ENCODE results near the gene HSFY2. TPM values are rescaled to one million over a fixed set of nuclear protein-coding genes. Genes with fewer than 3 reads are reported as not detected.
"Not testable (repeated sequence)": the region's sequence is repeated elsewhere in the genome, so short reads cannot be mapped to it uniquely, and the experiment has no call there.

HSFY2 gene, protein sequence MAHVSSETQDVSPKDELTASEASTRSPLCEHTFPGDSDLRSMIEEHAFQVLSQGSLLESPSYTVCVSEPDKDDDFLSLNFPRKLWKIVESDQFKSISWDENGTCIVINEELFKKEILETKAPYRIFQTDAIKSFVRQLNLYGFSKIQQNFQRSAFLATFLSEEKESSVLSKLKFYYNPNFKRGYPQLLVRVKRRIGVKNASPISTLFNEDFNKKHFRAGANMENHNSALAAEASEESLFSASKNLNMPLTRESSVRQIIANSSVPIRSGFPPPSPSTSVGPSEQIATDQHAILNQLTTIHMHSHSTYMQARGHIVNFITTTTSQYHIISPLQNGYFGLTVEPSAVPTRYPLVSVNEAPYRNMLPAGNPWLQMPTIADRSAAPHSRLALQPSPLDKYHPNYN
- total RNA-seq (2022) (not detected in 2 replicates), Bru-seq, nascent RNA (not detected), BruChase-seq, experiment 1, labeled RNA remaining after a 6-hour chase (not detected), BruChase-seq, experiment 2, labeled RNA remaining after a 2-hour chase (not detected)
- long read RNA-seq = 0 reads

GRCh38 chrY:18773635-18774034 is at the start of gene HSFY2:
Gene HSFY2, minus strand, starts transcription at chrY:18773735. Its CDS starts 117 bp downstream, at chrY:18773618.
- BruUV-seq (replicated peaks); H3K4me1 Mint-ChIP-seq (ENCODE audit: insufficient read depth, unreplicated experiment); H3K36me3 Mint-ChIP-seq (ENCODE audit: insufficient read depth, unreplicated experiment); DNase-seq (ENCODE audit: unreplicated experiment); POLR2A ChIA-PET; H3K27ac Mint-ChIP-seq (ENCODE audit: low read depth, unreplicated experiment); H3K27me3 Mint-ChIP-seq (ENCODE audit: insufficient read depth, unreplicated experiment); CTCF ChIA-PET; intact Hi-C loops (cut with micrococcal nuclease); H3K9me3 Mint-ChIP-seq (ENCODE audit: unreplicated experiment); H3K4me3 Mint-ChIP-seq (ENCODE audit: unreplicated experiment): not testable (repeated sequence)

DNA sequence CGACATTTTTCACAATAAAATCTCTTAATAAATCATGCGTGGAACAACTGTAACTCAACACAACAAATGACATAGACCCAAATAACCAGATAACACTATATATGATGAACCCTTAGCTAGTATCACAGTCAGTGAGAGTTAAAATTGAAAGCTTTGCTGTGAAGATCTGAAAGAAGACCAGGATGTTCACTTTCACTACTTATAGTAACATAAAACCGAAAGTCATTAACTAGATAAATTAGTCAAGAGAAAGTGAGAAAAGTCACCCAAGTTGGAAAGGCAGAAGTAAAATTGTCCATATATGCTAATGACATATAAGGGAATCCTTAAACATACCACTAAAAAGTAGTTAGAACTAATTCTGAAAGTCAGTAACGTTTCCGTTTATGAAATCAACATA is 42.2 kb upstream of the HSFY2 start:
- POLR2A ChIA-PET; intact Hi-C loops (cut with micrococcal nuclease); H3K36me3 Mint-ChIP-seq (ENCODE audit: insufficient read depth, unreplicated experiment); DNase-seq (ENCODE audit: unreplicated experiment); H3K27me3 Mint-ChIP-seq (ENCODE audit: insufficient read depth, unreplicated experiment); H3K4me1 Mint-ChIP-seq (ENCODE audit: insufficient read depth, unreplicated experiment); H3K27ac Mint-ChIP-seq (ENCODE audit: low read depth, unreplicated experiment); BruUV-seq (replicated peaks); H3K9me3 Mint-ChIP-seq (ENCODE audit: unreplicated experiment); CTCF ChIA-PET; H3K4me3 Mint-ChIP-seq (ENCODE audit: unreplicated experiment): not testable (repeated sequence)

GRCh38 chrY:18788757-18789406 is 15.3 kb upstream of the HSFY2 start:
- H3K9me3 Mint-ChIP-seq (ENCODE audit: unreplicated experiment); CTCF ChIA-PET; H3K27ac Mint-ChIP-seq (ENCODE audit: low read depth, unreplicated experiment); H3K27me3 Mint-ChIP-seq (ENCODE audit: insufficient read depth, unreplicated experiment); H3K4me3 Mint-ChIP-seq (ENCODE audit: unreplicated experiment); intact Hi-C loops (cut with micrococcal nuclease); H3K36me3 Mint-ChIP-seq (ENCODE audit: insufficient read depth, unreplicated experiment); DNase-seq (ENCODE audit: unreplicated experiment); H3K4me1 Mint-ChIP-seq (ENCODE audit: insufficient read depth, unreplicated experiment); POLR2A ChIA-PET; BruUV-seq (replicated peaks): not testable (repeated sequence)

- POLR2A ChIA-PET; CTCF ChIA-PET; H3K4me3 Mint-ChIP-seq (ENCODE audit: unreplicated experiment); H3K36me3 Mint-ChIP-seq (ENCODE audit: insufficient read depth, unreplicated experiment); H3K4me1 Mint-ChIP-seq (ENCODE audit: insufficient read depth, unreplicated experiment); H3K9me3 Mint-ChIP-seq (ENCODE audit: unreplicated experiment); DNase-seq (ENCODE audit: unreplicated experiment); H3K27me3 Mint-ChIP-seq (ENCODE audit: insufficient read depth, unreplicated experiment); BruUV-seq (replicated peaks); intact Hi-C loops (cut with micrococcal nuclease); H3K27ac Mint-ChIP-seq (ENCODE audit: low read depth, unreplicated experiment): not testable (repeated sequence)
These were observed 19.5 kb downstream of the HSFY2 start for GRCh38 chrY:18754077-18754476.

DNA sequence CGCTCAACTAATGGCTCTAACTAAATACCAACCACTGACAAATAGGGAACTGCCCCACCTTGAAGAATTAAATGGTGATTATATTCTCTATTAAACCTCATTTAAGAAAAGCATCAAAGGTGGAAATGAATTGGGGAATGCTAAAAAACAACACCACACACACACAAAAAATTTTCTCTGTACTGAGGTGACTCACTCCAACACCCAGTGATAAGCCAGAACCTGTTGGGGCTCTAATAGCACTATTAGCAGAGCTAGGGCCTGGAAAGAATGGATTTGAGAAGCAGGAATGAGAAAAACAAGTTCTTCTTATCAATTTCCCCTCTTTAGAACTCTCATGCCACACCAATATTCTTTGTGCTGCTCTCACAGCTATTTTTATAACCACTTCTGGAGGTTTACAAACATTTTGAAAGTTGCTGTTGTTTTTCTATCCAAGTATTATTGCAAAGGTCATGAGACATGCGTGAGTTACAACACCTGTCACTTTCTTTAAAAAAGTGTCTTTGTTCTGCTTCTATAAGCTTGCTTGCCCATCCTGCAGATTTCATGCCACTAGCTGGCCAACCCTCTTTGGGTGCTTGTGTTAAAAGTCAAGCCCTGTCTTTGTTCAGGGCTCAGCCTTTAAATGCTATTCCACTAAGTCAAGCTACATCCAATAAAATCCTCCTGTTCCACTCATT is 20.3 kb downstream of the HSFY2 start:
- not testable (repeated sequence) for H3K36me3 Mint-ChIP-seq (ENCODE audit: insufficient read depth, unreplicated experiment); H3K4me1 Mint-ChIP-seq (ENCODE audit: insufficient read depth, unreplicated experiment)

DNA sequence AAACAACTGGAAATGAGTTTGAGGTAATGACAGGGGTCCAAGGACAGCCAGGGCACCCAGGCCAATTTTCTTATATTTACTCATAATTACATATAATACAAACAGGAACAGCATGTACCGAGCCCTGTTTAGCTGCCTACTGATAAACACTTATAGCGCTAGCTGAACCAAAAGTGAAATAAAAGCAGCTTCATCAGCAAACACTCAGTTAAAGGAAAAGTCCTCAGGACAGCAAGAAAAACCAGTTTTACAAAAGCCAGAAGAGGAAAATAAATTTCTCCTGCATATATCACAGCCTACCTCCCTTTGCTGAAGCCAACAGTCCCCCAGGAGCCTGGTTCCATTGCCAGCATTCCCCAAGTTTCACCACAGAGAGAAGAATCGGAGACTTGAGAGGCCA is 49.8 kb downstream of the HSFY2 start:
- H3K27ac Mint-ChIP-seq (ENCODE audit: low read depth, unreplicated experiment); H3K27me3 Mint-ChIP-seq (ENCODE audit: insufficient read depth, unreplicated experiment); BruUV-seq (replicated peaks); H3K4me1 Mint-ChIP-seq (ENCODE audit: insufficient read depth, unreplicated experiment); intact Hi-C loops (cut with micrococcal nuclease); H3K4me3 Mint-ChIP-seq (ENCODE audit: unreplicated experiment); H3K9me3 Mint-ChIP-seq (ENCODE audit: unreplicated experiment); POLR2A ChIA-PET; DNase-seq (ENCODE audit: unreplicated experiment); CTCF ChIA-PET; H3K36me3 Mint-ChIP-seq (ENCODE audit: insufficient read depth, unreplicated experiment): not testable (repeated sequence)

More for the DNA sequence above, 20.3 kb downstream of the HSFY2 start:
- H3K27ac Mint-ChIP-seq (ENCODE audit: low read depth, unreplicated experiment); intact Hi-C loops (cut with micrococcal nuclease); BruUV-seq (replicated peaks); H3K27me3 Mint-ChIP-seq (ENCODE audit: insufficient read depth, unreplicated experiment); CTCF ChIA-PET; H3K9me3 Mint-ChIP-seq (ENCODE audit: unreplicated experiment); H3K4me3 Mint-ChIP-seq (ENCODE audit: unreplicated experiment); DNase-seq (ENCODE audit: unreplicated experiment); POLR2A ChIA-PET: not testable (repeated sequence)

Other genes starting within 250 kb of the HSFY2 start
- not detected in 2 replicates for gene HSFY1, start 227.0 kb downstream of the HSFY2 start, total RNA-seq (2022)